Dendritic cell treated with granulocyte-macrophage colony-stimulating factor and Interleukin-4, amounts not matched to agents 40 ng/mL and 50 ng/mL, for 4 days (primary cell): ENCODE measurements around the gene BLID.

ENCODE experiments used
- H3K27ac Mint-ChIP-seq: one replicate; pipeline ENCODE4 v1.8.0; 2022; ENCODE audit warnings: mild to moderate bottlenecking, mixed read lengths
- H3K27me3 Mint-ChIP-seq: one replicate; pipeline ENCODE4 v1.8.0; 2022; ENCODE audit warnings: mild to moderate bottlenecking, mixed read lengths
- H3K36me3 Mint-ChIP-seq: one replicate; pipeline ENCODE4 v1.8.0; 2022; ENCODE audit warnings: low read depth, mixed read lengths
- H3K4me1 Mint-ChIP-seq: one replicate; pipeline ENCODE4 v1.8.0; 2022; ENCODE audit warnings: low read depth, mixed read lengths
- H3K4me3 Mint-ChIP-seq: one replicate; pipeline ENCODE4 v1.8.0; 2022; ENCODE audit warnings: mild to moderate bottlenecking, moderate library complexity, mixed read lengths
- H3K9me3 Mint-ChIP-seq: one replicate; pipeline ENCODE4 v1.8.0; 2022; ENCODE audit warnings: mixed read lengths
- intact Hi-C: fragments of 100-400 bp; cut with micrococcal nuclease; formaldehyde crosslinking; loops from one replicate; pipeline ENCODE4 v1.15.0; 2022

Gene BLID

DNA sequence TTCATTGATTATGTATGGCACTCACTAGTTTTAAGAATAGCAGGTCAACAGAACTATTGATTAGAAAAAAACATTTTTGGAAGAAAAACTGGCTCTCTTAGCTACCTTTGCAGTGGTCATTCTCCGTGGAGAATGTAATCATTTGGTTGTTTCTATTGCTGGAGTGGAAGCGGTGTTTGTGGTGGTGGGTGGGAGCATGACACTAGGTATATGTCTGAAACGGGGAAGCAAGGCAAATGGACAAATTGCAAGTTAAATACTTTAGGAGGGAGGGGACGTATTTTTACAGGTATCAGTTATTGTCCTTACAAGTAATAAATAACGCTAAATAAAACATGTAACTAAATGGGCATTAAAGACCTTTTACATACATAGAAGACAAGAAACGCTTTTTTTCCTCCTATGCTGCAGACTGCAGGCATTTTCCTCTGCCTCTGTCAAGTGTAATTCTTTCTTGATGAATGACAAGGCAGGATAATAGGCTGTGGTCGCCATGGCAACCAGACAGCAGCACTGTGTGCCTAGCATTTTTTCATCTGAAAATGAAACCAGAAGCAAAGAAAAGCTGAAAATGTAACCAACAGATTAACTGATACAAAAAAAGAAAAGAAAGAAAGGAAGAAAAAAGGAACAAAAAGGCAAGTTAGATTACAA, 46.2 kb downstream of the BLID start:
- intact Hi-C loops = no loop called here
- H3K9me3 Mint-ChIP-seq = peaks cover 11% of the 10 kb centered on the region
- no peak overlapping the region for H3K4me3 Mint-ChIP-seq
- peaks cover 4% of the 10 kb centered on the region for H3K4me1 Mint-ChIP-seq
- H3K36me3 Mint-ChIP-seq = no peaks in the 10 kb centered on the region
- H3K27me3 Mint-ChIP-seq = no peaks in the 10 kb centered on the region
- no peak overlapping the region for H3K27ac Mint-ChIP-seq

- no peaks in the 10 kb centered on the region for H3K27me3 Mint-ChIP-seq
- no peak overlapping the region for H3K4me3 Mint-ChIP-seq
- H3K36me3 Mint-ChIP-seq = no peaks in the 10 kb centered on the region
- intact Hi-C loops = no loop called here
- H3K9me3 Mint-ChIP-seq = peaks cover 11% of the 10 kb centered on the region
- H3K4me1 Mint-ChIP-seq = peaks cover 4% of the 10 kb centered on the region
- no peak overlapping the region for H3K27ac Mint-ChIP-seq
These were observed 47.2 kb downstream of the BLID start for GRCh38 chr11:122068837-122069236.

DNA sequence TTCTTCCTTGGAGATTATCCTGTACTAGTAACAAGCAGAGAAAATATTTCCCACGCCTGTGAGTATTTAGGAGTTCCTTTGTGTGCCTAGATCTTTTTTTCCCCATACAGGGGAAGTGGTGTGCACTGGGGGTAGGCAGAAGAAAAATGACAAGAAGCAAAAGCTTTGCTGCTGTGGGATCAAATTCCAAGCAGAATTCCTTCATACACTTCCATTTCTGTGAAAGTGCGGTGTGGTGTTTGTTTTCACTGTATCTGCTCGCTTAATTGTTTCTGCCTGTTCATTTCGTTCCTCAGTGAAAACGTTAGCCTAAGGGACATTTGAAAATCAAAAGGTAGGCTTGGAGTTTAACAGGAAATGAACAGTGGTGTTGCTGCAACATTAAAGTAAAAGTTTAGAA, 47.9 kb downstream of the BLID start:
- Mint-ChIP-seq H3K9me3 (peaks cover 11% of the 10 kb centered on the region), H3K4me1 (peaks cover 4% of the 10 kb centered on the region), H3K27me3 (no peaks in the 10 kb centered on the region), H3K36me3 (no peaks in the 10 kb centered on the region), H3K4me3 (no peak overlapping the region), H3K27ac (no peak overlapping the region)
- intact Hi-C loops = no loop called here
